Keratinocyte (primary cell): ENCODE data around the gene RBCK1.

Experiments
- EZH2 ChIP-seq: IDR thresholded peaks from one replicate; pipeline ENCODE4 v1.6.1; 2012; ENCODE audit warnings: inconsistent platforms, mild to moderate bottlenecking, low read length, moderate library complexity
- TF ChIP-seq, protein P1 (sequence below), 3 experiments: IDR thresholded peaks in 1 of 3; conservative IDR thresholded peaks in 1 of 3; optimal IDR thresholded peaks in 1 of 3; 2 replicates in 2 of 3; 3 replicates in 1 of 3; pipeline versions ENCODE3 to v1.5.1; 2011; ENCODE audit warnings: low read length in 3 of 3, mild to moderate bottlenecking in 3 of 3, moderate library complexity in 2 of 3, control low read depth in 1 of 3, inconsistent platforms in 1 of 3; ENCODE audit not compliant: insufficient read depth in 2 of 3; ENCODE audit errors: extremely low read depth in 1 of 3

DNA sequence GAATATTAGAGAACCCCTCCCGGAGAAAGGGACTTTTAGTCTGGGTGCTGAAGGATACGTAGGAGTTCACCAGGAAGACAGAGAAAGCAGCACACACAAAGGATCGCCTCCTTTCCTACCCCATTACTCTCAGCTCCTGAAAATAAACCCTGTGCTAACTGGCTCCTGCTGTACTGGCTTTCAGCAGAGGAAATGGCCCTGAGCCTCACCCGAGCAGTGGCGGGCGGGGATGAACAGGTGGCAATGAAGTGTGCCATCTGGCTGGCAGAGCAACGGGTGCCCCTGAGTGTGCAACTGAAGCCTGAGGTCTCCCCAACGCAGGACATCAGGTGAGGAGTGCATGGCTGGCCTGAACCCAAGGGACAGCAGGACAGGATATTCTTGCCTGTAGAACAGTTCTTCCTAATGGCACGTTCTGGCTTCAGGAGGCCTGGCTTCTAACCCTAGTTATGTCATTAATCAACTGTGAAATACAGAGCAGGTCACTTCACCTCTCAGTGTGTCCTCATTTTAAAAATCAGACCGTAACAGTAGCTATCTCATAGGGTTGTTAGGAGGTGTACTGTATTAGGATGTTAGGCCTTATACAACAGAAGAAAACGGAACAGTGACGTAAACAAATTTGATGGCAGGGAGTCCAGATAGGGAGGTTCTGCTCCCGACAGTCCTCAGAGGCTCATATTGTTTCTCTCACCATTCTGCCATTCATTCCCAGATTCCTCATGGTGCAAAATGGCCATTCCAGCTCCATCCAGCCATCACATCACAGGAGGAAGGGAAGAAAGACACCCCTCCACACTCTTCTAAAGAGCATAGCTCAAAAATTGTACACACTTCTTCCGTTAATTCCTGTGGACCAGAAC, 1.8 kb downstream of the RBCK1 start:
- no peak for TF ChIP-seq EZH2
- TF ChIP-seq, protein P1, sequence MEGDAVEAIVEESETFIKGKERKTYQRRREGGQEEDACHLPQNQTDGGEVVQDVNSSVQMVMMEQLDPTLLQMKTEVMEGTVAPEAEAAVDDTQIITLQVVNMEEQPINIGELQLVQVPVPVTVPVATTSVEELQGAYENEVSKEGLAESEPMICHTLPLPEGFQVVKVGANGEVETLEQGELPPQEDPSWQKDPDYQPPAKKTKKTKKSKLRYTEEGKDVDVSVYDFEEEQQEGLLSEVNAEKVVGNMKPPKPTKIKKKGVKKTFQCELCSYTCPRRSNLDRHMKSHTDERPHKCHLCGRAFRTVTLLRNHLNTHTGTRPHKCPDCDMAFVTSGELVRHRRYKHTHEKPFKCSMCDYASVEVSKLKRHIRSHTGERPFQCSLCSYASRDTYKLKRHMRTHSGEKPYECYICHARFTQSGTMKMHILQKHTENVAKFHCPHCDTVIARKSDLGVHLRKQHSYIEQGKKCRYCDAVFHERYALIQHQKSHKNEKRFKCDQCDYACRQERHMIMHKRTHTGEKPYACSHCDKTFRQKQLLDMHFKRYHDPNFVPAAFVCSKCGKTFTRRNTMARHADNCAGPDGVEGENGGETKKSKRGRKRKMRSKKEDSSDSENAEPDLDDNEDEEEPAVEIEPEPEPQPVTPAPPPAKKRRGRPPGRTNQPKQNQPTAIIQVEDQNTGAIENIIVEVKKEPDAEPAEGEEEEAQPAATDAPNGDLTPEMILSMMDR (optimal IDR thresholded peaks at IDR 0.05 in 1 of 3, IDR thresholded peaks at IDR 0.05 in 1 of 3, conservative IDR thresholded peaks at IDR 0.05 in 1 of 3; ENCODE audit: extremely low read depth in 1 of 3, insufficient read depth in 2 of 3, low read length in 3 of 3): no peak
